IPS-15b (cell line): ENCODE measurements around the gene ATOX1.

Experiments used
- H3K27me3 ChIP-seq: one replicate; pipeline ENCODE4 v1.6.1; 2013; ENCODE audit warnings: low read length; ENCODE audit not compliant: control insufficient read depth, insufficient read depth
- H3K36me3 ChIP-seq: one replicate; pipeline ENCODE4 v1.6.1; 2013; ENCODE audit warnings: low read length; ENCODE audit not compliant: control insufficient read depth, insufficient read depth
- H3K4me1 ChIP-seq: one replicate; pipeline ENCODE4 v1.6.1; 2013; ENCODE audit warnings: mild to moderate bottlenecking, low read length; ENCODE audit not compliant: control insufficient read depth, insufficient read depth
- H3K4me3 ChIP-seq: one replicate; pipeline ENCODE4 v1.5.1; 2013; ENCODE audit warnings: low read depth, low read length
- H3K9ac ChIP-seq: one replicate; pipeline ENCODE4 v1.6.1; 2013; ENCODE audit warnings: low read depth, mild to moderate bottlenecking, low read length
- H3K9me3 ChIP-seq: one replicate; pipeline ENCODE4 v1.6.1; 2013; ENCODE audit warnings: mild to moderate bottlenecking, low read length; ENCODE audit not compliant: control insufficient read depth, insufficient read depth

The ATOX1 gene

DNA sequence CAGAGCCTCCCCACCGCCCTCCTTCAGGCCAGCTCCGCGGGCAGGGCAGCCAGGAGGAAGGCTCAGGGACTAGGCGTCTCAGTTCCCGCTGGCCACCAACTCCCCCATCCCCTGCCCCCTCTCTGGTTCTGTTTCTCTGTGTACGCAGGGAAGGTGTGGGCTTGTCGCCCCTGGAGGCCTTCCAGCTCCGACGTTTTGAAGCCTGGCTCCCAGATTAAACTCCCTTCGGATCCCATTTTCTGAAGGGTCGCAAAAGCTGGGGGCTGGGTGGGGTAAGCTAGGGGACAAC is 346 bp downstream of the ATOX1 start:
- H3K27me3 ChIP-seq, result peaks cover 2% of the 10 kb centered on the region
- H3K9ac ChIP-seq, result peak overlapping the region; percentile 54
- no peaks in the 10 kb centered on the region for H3K9me3 ChIP-seq
- H3K4me1 ChIP-seq, result peaks cover 16% of the 10 kb centered on the region
- no peaks in the 10 kb centered on the region for H3K36me3 ChIP-seq
- H3K4me3 ChIP-seq, result peak overlapping the region; percentile 84

DNA sequence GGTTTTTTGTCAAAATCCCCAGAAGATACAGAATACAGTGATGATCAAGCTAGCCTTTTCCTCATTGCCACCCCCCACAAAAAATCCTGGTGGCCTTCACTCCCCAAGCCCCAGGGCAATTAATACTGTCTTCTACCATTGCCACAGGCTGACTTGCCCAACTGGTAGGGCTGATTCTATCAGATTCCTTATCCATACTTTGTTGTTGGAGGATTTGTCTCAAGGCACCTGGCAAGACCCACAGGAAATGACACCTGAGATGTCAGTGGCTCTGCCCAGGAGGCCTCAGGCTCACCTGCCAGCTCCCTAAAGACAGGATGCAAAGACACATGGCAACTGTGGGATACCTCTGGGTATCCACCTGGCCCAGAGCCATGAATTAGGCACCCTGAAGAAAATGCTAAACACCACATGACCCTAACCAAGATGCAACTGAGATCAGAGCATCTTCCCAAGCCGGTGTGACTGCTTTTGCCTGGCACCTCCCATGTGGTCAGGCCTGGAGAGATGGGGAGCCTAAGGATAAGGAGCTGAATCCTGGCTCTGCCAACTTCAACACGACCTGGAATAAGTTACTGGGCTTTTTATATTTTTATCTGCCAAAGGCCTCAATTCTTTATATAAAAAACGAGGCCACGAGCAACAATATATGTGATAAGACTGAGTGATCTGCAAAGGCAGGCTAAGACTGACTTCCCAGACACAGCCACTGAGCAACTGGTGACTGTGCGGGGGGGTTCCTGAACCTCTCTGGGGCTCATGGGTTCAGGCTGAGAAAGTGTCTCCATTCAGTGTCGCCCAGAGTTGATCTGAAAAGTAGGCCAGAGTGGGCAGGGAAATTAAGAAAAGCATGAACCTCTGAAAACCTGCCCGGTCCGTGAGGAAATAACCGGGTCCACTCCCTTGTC is 944 bp downstream of the ATOX1 start:
- peak overlapping the region; percentile 54 for H3K9ac ChIP-seq

DNA sequence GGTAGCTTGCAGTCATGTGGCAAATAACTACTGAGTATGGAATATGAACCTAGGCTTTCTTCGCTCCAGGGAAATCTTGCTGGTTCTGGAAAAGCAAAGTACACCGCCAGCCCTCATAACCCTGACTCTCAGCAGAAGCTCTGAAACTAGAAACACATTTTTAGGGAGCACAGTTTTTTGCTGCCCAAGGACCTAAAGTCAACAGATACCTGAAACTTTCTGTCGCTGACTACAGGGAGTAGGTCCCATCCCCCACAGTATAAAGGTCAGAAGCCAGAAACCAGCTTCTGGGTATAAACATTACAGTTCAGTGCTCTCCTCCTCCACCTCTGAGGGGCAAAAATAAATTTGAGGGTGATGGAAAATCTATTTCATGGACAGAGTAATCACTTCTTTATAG is 3.0 kb downstream of the ATOX1 start:
- Histone ChIP-seq H3K9ac (no peak overlapping the region), H3K36me3 (peaks cover 3% of the 10 kb centered on the region), H3K27me3 (peaks cover 2% of the 10 kb centered on the region), H3K4me3 (no peak overlapping the region), H3K9me3 (no peaks in the 10 kb centered on the region), H3K4me1 (peaks cover 16% of the 10 kb centered on the region)

More for the DNA sequence above, 944 bp downstream of the ATOX1 start:
- peaks cover 2% of the 10 kb centered on the region for H3K27me3 ChIP-seq
- peak overlapping the region; percentile 84 for H3K4me3 ChIP-seq
- peaks cover 3% of the 10 kb centered on the region for H3K36me3 ChIP-seq
- H3K4me1 ChIP-seq, result peaks cover 16% of the 10 kb centered on the region
- H3K9me3 ChIP-seq, result no peaks in the 10 kb centered on the region

DNA sequence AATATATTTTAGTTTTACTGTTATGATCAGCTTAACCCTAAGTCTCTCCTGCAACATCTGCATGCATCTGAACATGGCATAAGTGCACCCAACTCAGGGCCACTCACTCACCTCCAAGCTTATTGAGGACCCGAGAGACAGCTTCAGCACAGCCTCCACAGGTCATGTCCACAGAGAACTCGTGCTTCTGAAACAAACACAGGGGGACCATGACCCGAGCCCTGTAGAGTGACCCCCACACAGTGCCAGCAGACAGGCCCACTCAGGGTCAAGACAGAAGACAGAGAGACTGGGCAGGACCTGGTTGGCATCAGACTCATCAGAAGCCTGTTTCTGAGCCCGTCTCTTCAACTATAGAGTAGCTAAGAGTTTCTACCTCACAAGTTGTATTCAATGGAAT is 6.8 kb downstream of the ATOX1 start:
- Histone ChIP-seq H3K36me3 (peaks cover 3% of the 10 kb centered on the region), H3K4me1 (peaks cover 8% of the 10 kb centered on the region), H3K4me3 (no peak overlapping the region), H3K27me3 (no peaks in the 10 kb centered on the region), H3K9me3 (no peaks in the 10 kb centered on the region), H3K9ac (no peak overlapping the region)

DNA sequence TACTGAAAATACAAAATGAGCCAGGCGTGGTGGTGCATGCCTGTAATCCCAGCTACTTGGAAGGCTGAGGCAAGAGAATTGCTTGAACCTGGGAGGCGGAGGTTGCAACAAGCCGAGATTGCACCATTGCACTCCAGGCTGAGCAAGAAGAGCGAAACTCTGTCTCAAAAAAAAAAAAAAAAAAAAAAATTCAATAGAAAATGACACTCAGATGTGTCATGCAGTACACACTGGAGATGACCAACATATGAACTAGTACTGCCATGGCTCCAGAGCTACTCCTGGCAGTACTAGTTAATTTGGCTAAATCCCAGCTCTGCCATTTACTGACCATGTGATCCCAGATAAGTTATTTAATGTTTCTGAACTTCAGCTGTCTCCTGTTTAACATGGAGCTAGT is 7.3 kb downstream of the ATOX1 start:
- Histone ChIP-seq H3K27me3 (no peaks in the 10 kb centered on the region), H3K4me3 (no peak overlapping the region), H3K9ac (no peak overlapping the region), H3K4me1 (peaks cover 8% of the 10 kb centered on the region), H3K36me3 (peaks cover 3% of the 10 kb centered on the region), H3K9me3 (no peaks in the 10 kb centered on the region)

DNA sequence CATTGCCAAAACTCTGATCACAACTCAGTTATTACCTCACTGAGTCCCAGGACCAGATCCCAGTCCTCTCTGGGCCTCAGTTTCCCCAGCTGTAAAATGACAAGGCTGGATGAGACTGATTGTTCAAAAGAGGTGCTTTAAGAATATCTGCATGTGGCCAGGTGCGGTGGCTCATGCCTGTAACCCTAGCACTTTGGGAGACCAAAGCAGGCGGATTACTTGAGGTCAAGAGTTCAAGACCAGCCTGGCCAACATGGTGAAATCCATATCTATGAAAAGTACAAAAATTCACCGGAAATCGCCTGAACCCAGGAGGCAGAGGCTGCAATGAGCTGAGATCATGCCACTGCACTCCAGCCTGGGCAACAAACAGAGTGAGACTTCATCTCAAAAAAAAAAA is 8.3 kb downstream of the ATOX1 start:
- Histone ChIP-seq H3K4me3 (no peak overlapping the region), H3K9ac (no peak overlapping the region), H3K36me3 (peaks cover 3% of the 10 kb centered on the region)

DNA sequence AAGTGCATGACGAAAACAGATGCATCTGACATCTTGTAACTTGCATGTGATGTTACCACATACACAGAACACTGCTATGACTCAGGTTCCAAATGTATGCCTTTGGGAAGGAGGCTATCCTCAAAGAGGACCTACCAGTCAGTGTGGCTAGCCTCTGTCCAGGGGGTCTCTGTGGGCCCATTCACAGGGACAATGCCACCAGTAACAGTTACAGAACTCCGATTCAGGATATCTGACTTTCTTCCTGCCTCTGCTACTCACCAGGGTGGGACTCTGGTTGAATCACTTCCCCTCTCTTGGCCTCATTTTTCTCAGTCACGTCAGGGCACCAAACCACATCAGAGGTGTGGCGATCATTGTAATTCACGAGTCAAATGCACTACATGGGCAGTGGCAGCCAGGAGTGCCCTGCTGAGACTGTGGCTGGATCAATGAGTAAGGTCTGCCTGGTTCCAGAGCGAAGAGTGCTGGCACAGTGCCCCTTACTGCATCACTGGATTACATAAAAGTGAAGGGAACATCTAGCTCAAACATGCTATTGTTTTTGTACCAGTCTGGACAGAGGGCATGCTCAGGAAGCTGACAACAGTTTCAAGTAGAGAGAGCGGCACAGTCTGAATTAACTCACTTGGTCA is 13.2 kb downstream of the ATOX1 start:
- Histone ChIP-seq H3K4me3 (no peak overlapping the region), H3K27me3 (no peaks in the 10 kb centered on the region), H3K36me3 (no peaks in the 10 kb centered on the region), H3K9ac (no peak overlapping the region), H3K9me3 (no peaks in the 10 kb centered on the region), H3K4me1 (peaks cover 4% of the 10 kb centered on the region)

More for the DNA sequence above, 8.3 kb downstream of the ATOX1 start:
- Histone ChIP-seq H3K27me3 (no peaks in the 10 kb centered on the region), H3K9me3 (no peaks in the 10 kb centered on the region), H3K4me1 (peaks cover 2% of the 10 kb centered on the region)

DNA sequence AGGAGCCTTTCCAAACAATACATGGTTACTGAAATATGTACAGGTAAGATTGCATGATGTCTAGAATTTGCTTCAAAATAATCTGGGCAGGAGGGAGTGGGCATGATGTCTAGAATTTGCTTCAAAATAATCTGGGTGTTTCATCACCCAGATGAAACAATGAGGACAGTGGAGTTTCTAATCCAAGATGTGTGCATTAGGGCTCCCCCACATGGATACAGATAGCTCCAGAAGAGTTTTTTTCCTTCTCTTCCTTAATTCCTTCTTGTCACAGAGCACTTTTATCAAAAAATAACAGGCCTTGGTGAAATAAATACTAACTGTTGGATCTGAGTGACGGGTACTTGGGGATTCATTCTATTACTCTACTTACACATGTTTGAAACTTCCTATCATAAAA is 14.9 kb downstream of the ATOX1 start:
- H3K9me3 ChIP-seq, result no peaks in the 10 kb centered on the region
- H3K4me3 ChIP-seq, result no peak overlapping the region
- H3K27me3 ChIP-seq, result no peaks in the 10 kb centered on the region
- H3K9ac ChIP-seq, result no peak overlapping the region
- H3K36me3 ChIP-seq, result no peaks in the 10 kb centered on the region
- H3K4me1 ChIP-seq, result peaks cover 11% of the 10 kb centered on the region

DNA sequence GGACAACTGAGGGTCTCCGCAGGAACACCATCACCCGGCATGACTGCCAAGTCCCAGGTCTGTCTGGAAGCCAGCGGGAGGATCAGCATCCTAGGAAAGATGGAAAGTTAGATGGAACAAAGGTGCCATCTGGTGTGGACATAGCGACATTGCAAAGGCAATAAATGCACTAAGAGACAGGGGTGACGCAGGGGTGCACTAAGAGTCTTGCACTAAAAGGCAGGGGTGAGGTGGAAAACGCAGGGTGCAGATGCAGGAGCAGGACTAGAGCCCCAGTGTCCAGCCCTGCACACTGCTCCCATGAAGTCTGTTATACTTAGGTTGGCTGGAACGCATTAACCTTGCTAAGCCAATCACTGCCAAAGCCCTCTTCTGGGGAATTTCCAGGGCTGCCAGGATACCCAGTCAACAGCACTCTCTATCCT is 15.5 kb downstream of the ATOX1 start:
- Histone ChIP-seq H3K4me3 (no peak overlapping the region), H3K27me3 (no peaks in the 10 kb centered on the region), H3K9me3 (no peaks in the 10 kb centered on the region), H3K36me3 (no peaks in the 10 kb centered on the region), H3K9ac (no peak overlapping the region), H3K4me1 (peaks cover 11% of the 10 kb centered on the region)

DNA sequence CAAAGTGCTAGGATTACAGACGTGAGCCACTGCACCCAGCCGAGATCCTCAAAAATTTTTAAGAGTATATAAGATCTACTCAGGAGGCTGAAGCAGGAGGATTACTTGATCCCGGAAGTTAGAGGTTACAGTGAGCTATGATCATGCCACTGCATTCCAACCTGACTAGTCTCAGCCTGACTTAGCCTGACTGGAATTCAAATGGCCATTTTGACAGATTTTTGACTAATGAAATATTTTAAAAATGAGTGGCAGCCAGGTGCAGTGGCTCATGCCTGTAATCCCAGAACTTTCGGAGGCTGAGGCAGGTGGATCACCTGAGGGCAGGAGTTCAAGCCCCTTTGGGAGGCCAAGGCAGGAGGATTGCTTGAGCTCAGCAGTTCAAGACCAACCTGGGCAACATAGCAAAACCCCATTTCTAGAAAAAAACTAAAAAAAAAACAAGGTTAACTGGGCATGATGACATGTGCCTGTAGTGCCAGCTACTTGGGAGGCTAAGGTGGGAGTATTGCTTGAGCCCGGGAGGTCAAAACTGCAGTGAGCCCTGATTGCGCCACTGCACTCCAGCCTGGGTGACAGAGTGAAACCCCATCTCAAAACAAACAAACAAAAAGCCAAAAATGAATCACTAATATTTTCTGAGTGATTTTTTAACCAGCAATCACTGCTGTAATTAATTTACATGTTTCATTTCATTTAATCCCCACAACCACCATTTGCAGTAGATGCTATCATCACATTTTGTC is 16.6 kb downstream of the ATOX1 start:
- Histone ChIP-seq H3K4me1 (peaks cover 11% of the 10 kb centered on the region), H3K9me3 (no peaks in the 10 kb centered on the region), H3K9ac (no peak overlapping the region), H3K4me3 (no peak overlapping the region), H3K27me3 (no peaks in the 10 kb centered on the region), H3K36me3 (no peaks in the 10 kb centered on the region)

DNA sequence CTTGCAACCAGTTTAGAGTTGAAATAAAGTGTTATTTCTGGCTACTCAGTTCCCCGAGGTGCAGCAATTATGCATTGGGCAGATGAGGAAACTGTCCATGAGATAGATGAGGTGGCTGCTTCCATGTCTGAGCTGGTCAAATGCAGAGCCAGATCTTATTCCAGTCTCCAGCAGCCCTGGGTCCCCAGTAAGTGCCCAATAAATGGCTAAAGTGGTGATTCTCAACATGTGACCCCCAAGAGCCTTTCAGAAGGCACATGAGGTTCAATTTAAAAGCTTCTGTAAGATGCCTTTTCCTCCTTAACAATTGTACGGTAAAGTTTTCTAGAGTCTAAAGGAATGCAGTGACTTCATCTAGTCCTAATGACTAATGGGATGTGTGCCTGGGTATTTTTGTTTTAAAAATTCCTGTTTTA is 17.5 kb downstream of the ATOX1 start:
- Histone ChIP-seq H3K9me3 (no peaks in the 10 kb centered on the region), H3K36me3 (no peaks in the 10 kb centered on the region), H3K9ac (no peak overlapping the region), H3K4me3 (no peak overlapping the region), H3K27me3 (no peaks in the 10 kb centered on the region), H3K4me1 (peaks cover 11% of the 10 kb centered on the region)
